HFFc6 (cell line): ENCODE data around the gene SCTR. TPM values are rescaled to one million over a fixed set of nuclear protein-coding genes. Genes with fewer than 3 reads are reported as not detected.

Experiments
- DNase-seq: peaks from one replicate; pipeline ENCODE4 v3.0.0-alpha.2; 2018
- H3K27ac Mint-ChIP-seq: 2 replicates; pipeline ENCODE4 v1.8.0; 2020; ENCODE audit warnings: mild to moderate bottlenecking, mixed read lengths
- H3K27me3 Mint-ChIP-seq: 2 replicates; pipeline ENCODE4 v1.8.0; 2021; ENCODE audit warnings: mild to moderate bottlenecking, moderate library complexity, mixed read lengths; ENCODE audit not compliant: insufficient read depth
- H3K36me3 Mint-ChIP-seq: 2 replicates; pipeline ENCODE4 v1.8.0; 2021; ENCODE audit warnings: low read depth, mixed read lengths
- H3K4me1 Mint-ChIP-seq: 2 replicates; pipeline ENCODE4 v1.8.0; 2020; ENCODE audit warnings: low read depth, mixed read lengths
- H3K4me3 Mint-ChIP-seq: 2 replicates; pipeline ENCODE4 v1.8.0; 2020; ENCODE audit warnings: mild to moderate bottlenecking, moderate library complexity, mixed read lengths
- H3K9me3 Mint-ChIP-seq: 2 replicates; pipeline ENCODE4 v1.8.0; 2020; ENCODE audit warnings: mild to moderate bottlenecking, mixed read lengths
- CTCF ChIP-seq: fragments of 200-600 bp; sonication (generic); IDR thresholded peaks from 2 replicates; pipeline ENCODE4 v1.5.0; 2021; ENCODE audit warnings: antibody characterized with exemption, mild to moderate bottlenecking
- total RNA-seq, 6 experiments: library from RNA; stranded (reverse); fragmentation: NEBNext Ultra II Directional; extraction: Animal tissue kit (Norgen Biotek cat#: 25700); gene quantifications; 2 replicates in 1 of 6; 3 replicates in 5 of 6; pipeline ENCODE4 v1.2.3, GENCODE V29; 2021

SCTR gene
- total RNA-seq, 6 experiments from 2014 or later = not detected

- no peak for TF ChIP-seq CTCF
- Mint-ChIP-seq H3K27me3 (peaks cover 37% of the 10 kb centered on the region), H3K9me3 (no peaks in the 10 kb centered on the region), H3K4me3 (no peak overlapping the region), H3K4me1 (no peaks in the 10 kb centered on the region), H3K27ac (no peak overlapping the region), H3K36me3 (no peaks in the 10 kb centered on the region)
- DNase-seq = no peak
Measured at GRCh38 chr2:119525614-119526013, 1.3 kb upstream of the SCTR start.

DNA sequence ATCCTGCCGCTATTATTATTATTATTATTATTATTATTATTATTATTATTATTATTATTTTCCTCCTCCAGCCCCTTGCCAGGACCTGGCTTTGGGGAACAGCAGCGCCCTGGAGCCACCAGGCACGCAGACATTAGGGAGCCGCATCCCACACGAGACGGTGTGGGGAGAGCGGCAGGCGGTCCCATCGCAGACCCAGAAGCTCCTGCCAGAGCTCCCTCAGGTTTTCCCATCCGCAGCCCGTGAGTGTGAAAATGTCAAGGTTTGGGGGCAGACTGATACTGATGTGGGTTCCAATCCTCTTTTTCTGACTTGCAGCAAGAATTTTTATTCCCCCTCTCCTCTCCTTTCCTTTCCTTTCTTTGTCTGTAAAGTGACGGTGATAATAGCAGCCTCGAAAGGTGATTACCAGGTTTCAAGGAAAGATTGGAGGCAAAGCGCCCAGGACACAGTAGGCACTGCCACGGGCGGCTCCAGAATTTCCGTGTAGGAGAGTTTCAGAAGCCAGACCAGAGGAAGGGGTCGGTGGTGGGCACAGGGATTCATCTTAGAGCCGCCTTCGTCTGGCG lies 816 bp downstream of the SCTR start:
- Mint-ChIP-seq H3K4me1 (no peaks in the 10 kb centered on the region), H3K27me3 (peaks cover 32% of the 10 kb centered on the region)

DNA sequence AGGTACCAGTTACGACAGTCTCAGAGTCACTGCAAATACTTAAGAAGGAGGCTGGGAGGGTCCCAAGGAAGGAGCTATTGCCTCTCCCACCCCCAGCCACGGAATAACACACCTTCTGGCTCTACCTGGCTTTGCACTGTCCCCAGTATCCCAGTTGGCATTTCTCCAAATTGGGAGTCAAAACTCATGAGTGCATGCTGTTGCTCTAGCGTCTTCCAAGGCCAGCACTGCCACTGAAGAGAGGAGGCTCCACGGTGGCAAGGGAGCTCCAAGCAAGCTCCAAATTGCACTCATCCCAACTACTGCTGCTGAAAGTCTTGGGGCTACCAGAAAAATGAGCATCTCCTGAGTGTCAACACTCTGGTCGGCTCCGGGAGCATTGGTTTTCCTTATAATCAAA lies 1.6 kb downstream of the SCTR start:
- no peak for TF ChIP-seq CTCF
- H3K36me3 Mint-ChIP-seq = no peaks in the 10 kb centered on the region
- no peak for DNase-seq
- H3K4me1 Mint-ChIP-seq = no peaks in the 10 kb centered on the region
- H3K9me3 Mint-ChIP-seq = no peaks in the 10 kb centered on the region
- H3K27me3 Mint-ChIP-seq = peaks cover 27% of the 10 kb centered on the region
- no peak overlapping the region for H3K27ac Mint-ChIP-seq
- no peak overlapping the region for H3K4me3 Mint-ChIP-seq

More for the DNA sequence above, 816 bp downstream of the SCTR start:
- H3K36me3 Mint-ChIP-seq = no peaks in the 10 kb centered on the region
- no peak for DNase-seq
- H3K4me3 Mint-ChIP-seq = no peak overlapping the region
- no peaks in the 10 kb centered on the region for H3K9me3 Mint-ChIP-seq
- TF ChIP-seq CTCF = no peak
- H3K27ac Mint-ChIP-seq = no peak overlapping the region

DNA sequence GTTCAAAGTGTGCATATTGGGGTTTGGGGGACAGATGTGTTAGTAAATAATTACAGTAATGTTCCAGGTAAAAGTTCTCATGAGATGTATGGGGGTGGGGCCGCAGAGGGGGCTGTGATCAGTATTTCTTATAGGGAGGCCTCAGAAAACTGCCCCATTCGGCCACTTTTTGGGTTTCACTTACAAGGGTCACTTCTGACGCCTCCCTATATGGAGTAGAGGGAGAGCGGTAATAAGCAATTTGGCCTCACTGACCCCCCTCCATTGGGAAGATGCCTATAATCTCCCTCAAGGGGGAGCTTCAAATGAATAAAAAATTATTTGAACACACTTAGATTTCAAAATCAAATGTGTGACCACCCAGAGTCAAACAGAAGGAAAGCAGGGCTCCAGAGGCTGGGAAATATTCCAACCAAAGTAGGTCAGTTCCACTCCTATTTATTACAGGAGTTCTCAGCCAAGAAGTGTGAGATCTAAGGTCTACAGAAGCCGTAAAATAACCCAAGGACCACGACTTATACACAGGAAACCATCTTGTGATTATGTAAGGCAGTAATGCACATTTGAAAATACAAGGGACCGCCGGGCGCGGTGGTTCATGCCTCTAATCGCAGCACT lies 2.7 kb downstream of the SCTR start:
- Mint-ChIP-seq H3K27ac (no peak overlapping the region), H3K36me3 (no peaks in the 10 kb centered on the region), H3K9me3 (no peaks in the 10 kb centered on the region), H3K4me3 (no peak overlapping the region), H3K27me3 (peaks cover 24% of the 10 kb centered on the region), H3K4me1 (no peaks in the 10 kb centered on the region)
- no peak for DNase-seq
- no peak for TF ChIP-seq CTCF

GRCh38 chr2:119520696-119521432 lies 3.4 kb downstream of the SCTR start:
- Mint-ChIP-seq H3K27me3 (peaks cover 22% of the 10 kb centered on the region), H3K4me3 (no peak overlapping the region), H3K27ac (no peak overlapping the region), H3K9me3 (no peaks in the 10 kb centered on the region), H3K4me1 (no peaks in the 10 kb centered on the region), H3K36me3 (no peaks in the 10 kb centered on the region)
- DNase-seq = no peak
- no peak for TF ChIP-seq CTCF
